CD4-positive, CD25-positive, alpha-beta regulatory T cell (primary cell): Measurements from ENCODE around the gene HLA-DPA1. TPM values are rescaled to one million over a fixed set of nuclear protein-coding genes. Genes with fewer than 3 reads are reported as not detected.
"Not testable (repeated sequence)": the region's sequence is repeated elsewhere in the genome, so short reads cannot be mapped to it uniquely, and the experiment has no call there.

Source experiments
- ATAC-seq, 2 donors: fragments of 150-1000 bp; cut with Tn5 transposase; one replicate each; pipeline ENCODE4 v1.10.0; 2021; ENCODE audit warnings: low read depth in 2 of 2, moderate number of reproducible peaks in 2 of 2, moderate library complexity in 1 of 2
- DNase-seq, 3 donors: peaks; one replicate each; pipeline versions ENCODE4 v3.0.0 to v3.0.0-alpha.2; 2012 to 2022; ENCODE audit warnings: mixed read lengths in 1 of 3
- H3K27ac ChIP-seq: one replicate; pipeline ENCODE4 v1.7.0; 2013; ENCODE audit warnings: mild to moderate bottlenecking, low read length; ENCODE audit not compliant: insufficient read depth, poor library complexity, severe bottlenecking
- H3K27me3 ChIP-seq: one replicate; pipeline ENCODE4 v1.7.0; 2013; ENCODE audit warnings: low read length; ENCODE audit not compliant: control insufficient read depth, insufficient read depth
- H3K36me3 ChIP-seq: one replicate; pipeline ENCODE4 v1.7.0; 2013; ENCODE audit warnings: mild to moderate bottlenecking, low read length, moderate library complexity; ENCODE audit not compliant: control insufficient read depth, insufficient read depth
- H3K4me1 ChIP-seq: 2 replicates; pipeline ENCODE4 v1.7.0; 2013; ENCODE audit warnings: mild to moderate bottlenecking, low read length; ENCODE audit not compliant: insufficient read depth, control insufficient read depth, poor library complexity, severe bottlenecking
- H3K4me3 ChIP-seq: one replicate; pipeline ENCODE4 v1.7.0; 2013; ENCODE audit warnings: low read depth, mild to moderate bottlenecking, low read length, moderate library complexity
- H3K9me3 ChIP-seq, 2 experiments: 1 replicate in 1 of 2; 2 replicates in 1 of 2; pipeline ENCODE4 v1.7.0; 2013; ENCODE audit warnings: low read length in 2 of 2, mild to moderate bottlenecking in 1 of 2, moderate library complexity in 1 of 2; ENCODE audit not compliant: control insufficient read depth in 2 of 2
- H3K27ac Mint-ChIP-seq, 3 donors: one replicate each; pipeline ENCODE4 v1.8.0; 2020 to 2022; ENCODE audit warnings: mild to moderate bottlenecking in 3 of 3, mixed read lengths in 3 of 3, moderate library complexity in 2 of 3
- H3K27me3 Mint-ChIP-seq: one replicate; pipeline ENCODE4 v1.8.0; 2022; ENCODE audit warnings: mild to moderate bottlenecking, mixed read lengths
- H3K36me3 Mint-ChIP-seq: one replicate; pipeline ENCODE4 v1.8.0; 2020; ENCODE audit warnings: mixed read lengths
- H3K4me1 Mint-ChIP-seq, 4 donors: one replicate each; pipeline ENCODE4 v1.8.0; 2020 to 2022; ENCODE audit warnings: mixed read lengths in 4 of 4, mild to moderate bottlenecking in 1 of 4
- H3K4me3 Mint-ChIP-seq, 4 donors: one replicate each; pipeline ENCODE4 v1.8.0; 2020 to 2022; ENCODE audit warnings: mild to moderate bottlenecking in 4 of 4, mixed read lengths in 4 of 4, moderate library complexity in 3 of 4
- H3K9me3 Mint-ChIP-seq, 7 donors: one replicate each; pipeline ENCODE4 v1.8.0; 2020 to 2022; ENCODE audit warnings: mixed read lengths in 7 of 7, mild to moderate bottlenecking in 3 of 7, moderate library complexity in 2 of 7
- polyA plus RNA-seq, 4 donors: library from polyadenylated mRNA; unstranded; fragments of 300-500 nt; fragmentation: Illumina TruSeq; gene quantifications; one replicate each; pipeline ENCODE4 v1.2.3, GENCODE V29; 2021
- total RNA-seq: library from RNA; stranded (reverse); gene quantifications from one replicate; pipeline ENCODE4 v1.2.3, GENCODE V29; 2022

The HLA-DPA1 gene
- total and polyA plus RNA-seq, 5 donors from 2014 or later: 97.9 to 292 (median 178) TPM

GRCh38 chr6:33071569-33071968 is 1.9 kb downstream of the HLA-DPA1 start:
- Mint-ChIP-seq H3K27ac (peak overlapping the region in 1 of 3 donors; percentile 75), H3K4me3 (peak overlapping the region; percentile 60 to 94 (median 90)), H3K4me1 (peaks cover 25 to 40% (median 32%) of the 10 kb centered on the region in 4 donors), H3K36me3 (peaks cover 5% of the 10 kb centered on the region), H3K9me3 (peaks cover 0 to 3% (median 0%) of the 10 kb centered on the region in 7 donors), H3K27me3 (no peaks in the 10 kb centered on the region)
- Histone ChIP-seq H3K27me3 (no peaks in the 10 kb centered on the region), H3K4me1 (peaks cover 24% of the 10 kb centered on the region), H3K9me3 (no peaks in the 10 kb centered on the region), H3K36me3 (peaks cover 21% of the 10 kb centered on the region), H3K4me3 (peak overlapping the region; percentile 91), H3K27ac (no peak overlapping the region)
- DNase-seq (no peak), ATAC-seq (no peak)

- H3K27me3 Mint-ChIP-seq: no peaks in the 10 kb centered on the region
- no peaks in the 10 kb centered on the region for H3K27me3 ChIP-seq
- H3K27ac ChIP-seq: no peak overlapping the region
- peak overlapping the region in 3 of 4 donors; percentile 87 to 94 (median 94) for H3K4me3 Mint-ChIP-seq
- H3K9me3 Mint-ChIP-seq: peaks cover 0 to 5% (median 0%) of the 10 kb centered on the region in 7 donors
- H3K4me3 ChIP-seq: peak overlapping the region; percentile 91
- peaks cover 8% of the 10 kb centered on the region for H3K36me3 Mint-ChIP-seq
- peak overlapping the region in 2 of 3 donors; percentile 17 to 75 for H3K27ac Mint-ChIP-seq
- H3K4me1 ChIP-seq: peaks cover 18% of the 10 kb centered on the region
- H3K36me3 ChIP-seq: peaks cover 21% of the 10 kb centered on the region
- H3K4me1 Mint-ChIP-seq: peaks cover 24 to 40% (median 31%) of the 10 kb centered on the region in 4 donors
- H3K9me3 ChIP-seq: no peaks in the 10 kb centered on the region
- DNase-seq: no peak
- ATAC-seq: no peak
These were observed 2.5 kb downstream of the HLA-DPA1 start for GRCh38 chr6:33070909-33071308.

- Histone ChIP-seq H3K27me3 (no peaks in the 10 kb centered on the region), H3K4me3 (no peak overlapping the region), H3K36me3 (peaks cover 26% of the 10 kb centered on the region), H3K9me3 (no peaks in the 10 kb centered on the region), H3K27ac (no peak overlapping the region), H3K4me1 (peaks cover 11% of the 10 kb centered on the region)
- Mint-ChIP-seq H3K4me3 (peak overlapping the region in 1 of 4 donors; percentile 57), H3K9me3 (peaks cover 0 to 5% (median 0%) of the 10 kb centered on the region in 7 donors), H3K27me3 (no peaks in the 10 kb centered on the region), H3K4me1 (peaks cover 15 to 33% (median 24%) of the 10 kb centered on the region in 4 donors), H3K36me3 (peaks cover 9% of the 10 kb centered on the region), H3K27ac (peak overlapping the region in 1 of 3 donors; percentile 54)
- no peak for DNase-seq
- no peak for ATAC-seq
These were observed 4.3 kb downstream of the HLA-DPA1 start for GRCh38 chr6:33069021-33069738.

GRCh38 chr6:33066917-33067521 is 6.4 kb downstream of the HLA-DPA1 start:
- H3K27ac Mint-ChIP-seq: no peak overlapping the region

GRCh38 chr6:33065312-33065711 is 8.1 kb downstream of the HLA-DPA1 start:
- H3K4me1 Mint-ChIP-seq: peaks cover 0 to 13% (median 4%) of the 10 kb centered on the region in 4 donors

More at GRCh38 chr6:33066917-33067521, 6.4 kb downstream of the HLA-DPA1 start:
- Mint-ChIP-seq H3K36me3 (peaks cover 9% of the 10 kb centered on the region), H3K27me3 (no peaks in the 10 kb centered on the region), H3K9me3 (peaks cover 0 to 5% (median 0%) of the 10 kb centered on the region in 7 donors), H3K4me1 (peaks cover 4 to 28% (median 14%) of the 10 kb centered on the region in 4 donors), H3K4me3 (peak overlapping the region in 1 of 4 donors; percentile 76)
- no peak overlapping the region for H3K4me3 ChIP-seq
- H3K36me3 ChIP-seq: peaks cover 26% of the 10 kb centered on the region
- no peak overlapping the region for H3K27ac ChIP-seq
- ATAC-seq (no peak), DNase-seq (no peak)
- no peaks in the 10 kb centered on the region for H3K9me3 ChIP-seq
- no peaks in the 10 kb centered on the region for H3K27me3 ChIP-seq
- H3K4me1 ChIP-seq: peaks cover 7% of the 10 kb centered on the region

GRCh38 chr6:33064723-33065122 is 8.7 kb downstream of the HLA-DPA1 start:
- H3K4me1 ChIP-seq: no peaks in the 10 kb centered on the region
- Mint-ChIP-seq H3K27me3 (no peaks in the 10 kb centered on the region), H3K27ac (no peak overlapping the region), H3K9me3 (peaks cover 0 to 5% (median 0%) of the 10 kb centered on the region in 7 donors), H3K4me1 (peaks cover 0 to 7% (median 1%) of the 10 kb centered on the region in 4 donors), H3K4me3 (no peak overlapping the region), H3K36me3 (peaks cover 9% of the 10 kb centered on the region)
- no peaks in the 10 kb centered on the region for H3K27me3 ChIP-seq
- no peak overlapping the region for H3K4me3 ChIP-seq
- DNase-seq (no peak), ATAC-seq (no peak)
- no peak overlapping the region for H3K27ac ChIP-seq
- peaks cover 26% of the 10 kb centered on the region for H3K36me3 ChIP-seq
- no peaks in the 10 kb centered on the region for H3K9me3 ChIP-seq

More at GRCh38 chr6:33065312-33065711, 8.1 kb downstream of the HLA-DPA1 start:
- ATAC-seq: no peak
- Histone ChIP-seq H3K27me3 (no peaks in the 10 kb centered on the region), H3K36me3 (peaks cover 26% of the 10 kb centered on the region), H3K27ac (no peak overlapping the region), H3K4me1 (no peaks in the 10 kb centered on the region), H3K4me3 (no peak overlapping the region), H3K9me3 (no peaks in the 10 kb centered on the region)
- H3K9me3 Mint-ChIP-seq: peaks cover 0 to 5% (median 0%) of the 10 kb centered on the region in 7 donors
- H3K27ac Mint-ChIP-seq: no peak overlapping the region
- no peaks in the 10 kb centered on the region for H3K27me3 Mint-ChIP-seq
- DNase-seq: no peak
- no peak overlapping the region for H3K4me3 Mint-ChIP-seq
- H3K36me3 Mint-ChIP-seq: peaks cover 9% of the 10 kb centered on the region

GRCh38 chr6:33063435-33063834 is 10.0 kb downstream of the HLA-DPA1 start:
- not testable (repeated sequence) for H3K27me3 ChIP-seq, H3K9me3 ChIP-seq, H3K36me3 Mint-ChIP-seq, H3K4me3 Mint-ChIP-seq, H3K27me3 Mint-ChIP-seq, H3K27ac Mint-ChIP-seq, DNase-seq, H3K27ac ChIP-seq, H3K4me1 Mint-ChIP-seq, H3K9me3 Mint-ChIP-seq, ATAC-seq, H3K4me3 ChIP-seq, H3K4me1 ChIP-seq
- H3K36me3 ChIP-seq: peaks cover 17% of the 10 kb centered on the region
